Muscle of arm (tissue), 12 donors: ENCODE data around the gene VAT1L. TPM values are rescaled to one million over a fixed set of nuclear protein-coding genes. Genes with fewer than 3 reads are reported as not detected.
"Not testable (repeated sequence)": the region's sequence is repeated elsewhere in the genome, so short reads cannot be mapped to it uniquely, and the experiment has no call there.

ENCODE experiments used
- DNase-seq: peaks from one replicate; pipeline ENCODE4 v3.0.0-alpha.2; 2013
- polyA plus RNA-seq, 12 donors: library from polyadenylated mRNA; unstranded; fragments of 120-200 nt; gene quantifications; one replicate each; pipeline ENCODE4 v1.2.1, GENCODE V29; 2013; ENCODE audit not compliant: insufficient read length in 12 of 12

Gene VAT1L
- polyA plus RNA-seq, 12 donors: 3.2 to 13.2 (median 6.6) TPM; not detected in 1

GRCh38 chr16:77905374-77905920 is 117.1 kb downstream of the VAT1L start:
- DNase-seq: no peak

DNA sequence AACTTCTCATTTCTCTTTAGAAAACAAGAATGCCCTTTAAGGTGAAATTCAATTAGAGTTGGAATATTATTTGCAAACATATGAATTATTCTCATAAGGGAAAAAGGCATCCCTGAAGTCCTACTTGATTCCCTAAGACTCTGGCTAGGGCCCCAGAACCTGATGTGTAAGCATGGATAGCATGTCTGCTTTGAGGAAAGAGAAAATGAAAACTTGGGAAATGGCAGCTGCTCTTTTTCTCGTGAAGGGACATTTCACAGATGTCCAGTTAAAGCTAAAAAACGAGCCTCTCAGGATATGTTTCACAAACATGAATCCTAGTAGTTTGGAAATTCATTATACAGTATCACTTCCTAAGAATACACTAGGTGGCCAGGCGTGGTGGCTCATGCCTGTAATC is 121.7 kb downstream of the VAT1L start:
- no peak for DNase-seq

DNA sequence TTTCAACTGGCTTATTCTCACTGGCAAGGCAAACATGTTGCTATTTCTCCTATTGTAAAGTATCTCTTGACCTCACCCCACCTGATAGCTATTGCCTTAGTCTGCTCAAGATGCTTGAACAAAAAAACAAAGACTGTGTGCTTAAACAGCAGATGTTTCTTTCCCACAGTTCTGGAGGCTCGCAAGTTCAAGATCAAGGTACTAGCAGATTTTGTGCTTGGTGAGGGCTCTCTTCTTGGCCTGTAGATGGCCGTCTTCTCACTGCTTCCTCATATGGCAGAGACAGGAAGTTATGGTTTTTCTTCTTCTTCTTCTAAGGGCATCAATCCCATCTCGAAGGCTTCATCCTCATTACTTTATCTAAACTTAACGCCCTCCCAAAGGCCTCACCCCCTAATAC is 124.3 kb downstream of the VAT1L start:
- no peak for DNase-seq

DNA sequence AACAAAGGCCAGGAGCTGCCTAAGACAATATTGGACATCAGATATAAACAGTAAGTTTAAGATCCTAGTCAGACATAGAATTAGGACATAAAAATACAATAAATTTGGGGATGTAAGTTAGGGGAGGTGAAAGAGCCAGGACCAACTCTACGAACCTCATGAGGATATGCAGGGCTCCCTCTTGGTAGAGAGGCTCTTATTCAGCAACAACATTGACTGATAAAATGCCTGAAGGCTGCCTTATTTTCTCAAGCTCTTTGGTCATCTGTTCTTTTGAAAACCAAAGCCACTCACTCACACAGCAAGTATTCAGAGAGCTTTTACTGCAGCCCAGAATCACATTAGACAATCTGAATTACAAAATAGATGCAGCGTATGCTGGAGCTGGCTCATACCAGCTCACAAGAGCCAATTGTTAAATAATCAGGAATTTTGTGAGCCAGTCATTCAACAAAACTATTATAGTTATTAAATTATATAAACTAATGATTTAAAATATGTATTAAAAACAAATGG is 125.4 kb downstream of the VAT1L start:
- no peak for DNase-seq

DNA sequence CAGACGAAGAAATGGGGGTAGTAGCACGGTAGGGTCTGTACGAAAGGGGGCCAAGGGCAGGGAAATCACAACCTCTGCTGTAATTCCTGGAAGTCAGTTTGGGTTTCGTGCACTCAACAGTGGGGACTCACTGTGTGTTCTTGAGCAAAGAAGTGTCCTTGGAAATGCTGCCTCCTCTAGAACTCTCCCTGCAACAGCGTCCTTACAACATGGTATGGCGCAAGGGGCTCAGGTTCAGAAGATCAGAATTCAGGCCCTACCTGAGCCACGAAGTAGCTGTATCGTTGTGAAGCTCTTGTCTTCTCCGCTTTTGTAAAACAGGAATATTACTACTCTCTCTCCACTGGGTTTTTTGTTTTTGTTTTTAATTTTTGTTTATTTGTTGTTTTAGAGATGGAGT is 127.7 kb downstream of the VAT1L start:
- DNase-seq: no peak

DNA sequence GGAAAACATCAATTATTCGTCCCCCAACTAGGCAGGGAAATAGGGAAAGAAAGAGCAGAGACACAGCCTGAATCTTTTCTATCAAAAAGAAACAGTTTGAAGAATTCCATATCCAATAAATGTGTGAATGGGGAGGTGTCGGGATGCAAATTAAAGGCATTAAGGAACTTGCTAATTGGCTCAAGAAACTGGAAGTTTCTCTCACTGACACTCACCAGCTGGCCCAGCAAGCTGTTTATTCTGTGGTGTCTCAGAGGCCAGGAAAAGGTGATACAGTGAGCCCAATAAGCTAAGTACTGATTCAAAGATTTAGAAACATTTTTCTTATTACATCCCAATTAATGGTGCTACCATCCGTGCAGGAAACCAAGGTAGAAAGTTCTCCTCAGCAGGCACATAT is 129.6 kb downstream of the VAT1L start:
- no peak for DNase-seq

GRCh38 chr16:77918809-77919707 is 130.7 kb downstream of the VAT1L start:
- DNase-seq: no peak

GRCh38 chr16:77919761-77920415 is 131.5 kb downstream of the VAT1L start:
- no peak for DNase-seq

GRCh38 chr16:77920984-77921383 is 132.6 kb downstream of the VAT1L start:
- no peak for DNase-seq

DNA sequence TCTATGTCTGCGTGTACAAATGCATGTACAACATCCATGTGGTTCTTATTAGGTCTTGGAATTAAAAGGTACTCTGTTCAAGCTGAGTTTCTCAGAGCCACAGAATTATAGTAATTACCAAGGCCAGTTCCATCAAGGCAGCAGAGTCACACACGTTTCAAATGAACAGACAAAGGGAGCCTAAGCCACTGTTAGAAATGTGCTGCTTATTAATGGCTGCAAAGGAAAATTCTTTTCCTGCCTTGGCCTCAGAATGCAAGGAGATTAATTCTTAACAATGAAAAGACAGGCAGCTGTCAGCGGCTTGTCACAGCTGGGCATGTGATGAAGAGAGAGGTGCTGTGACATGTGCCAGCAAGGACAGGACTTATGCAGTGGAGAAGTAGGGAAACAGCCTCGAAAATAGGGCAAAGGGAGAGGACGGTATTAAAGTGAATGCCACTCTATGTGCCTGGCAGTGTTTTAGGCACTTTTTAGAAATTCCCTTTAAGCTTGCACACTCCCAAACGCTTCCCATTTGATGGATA is 133.9 kb downstream of the VAT1L start:
- DNase-seq: no peak

- no peak for DNase-seq
Observed at GRCh38 chr16:77925531-77925930, 137.2 kb downstream of the VAT1L start.

- DNase-seq: no peak
Observed at GRCh38 chr16:77928096-77928495, 139.7 kb downstream of the VAT1L start.

DNA sequence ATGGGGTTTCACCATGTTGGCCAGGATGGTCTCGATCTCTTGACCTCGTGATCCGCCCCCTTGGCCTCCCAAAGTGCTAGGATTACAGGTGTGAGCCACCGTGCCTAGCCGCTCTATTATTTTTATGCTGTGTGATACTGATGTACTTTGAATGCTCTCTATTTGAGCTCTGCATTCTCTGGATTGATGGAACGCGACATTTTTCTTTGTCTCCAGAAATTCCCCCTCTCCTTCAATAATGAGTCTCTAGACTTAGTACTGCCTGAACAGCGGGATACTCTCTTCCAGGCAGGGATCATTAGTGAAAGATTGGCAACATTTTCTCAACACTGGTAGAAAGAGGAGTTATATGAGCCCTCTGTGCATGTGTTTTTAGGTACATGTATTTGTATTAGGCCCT is 140.6 kb downstream of the VAT1L start:
- DNase-seq: no peak

- no peak for DNase-seq
Observed at GRCh38 chr16:77931058-77931457, 142.7 kb downstream of the VAT1L start.

GRCh38 chr16:77937473-77938149 is 149.2 kb downstream of the VAT1L start:
- peak; percentile 45 for DNase-seq

- DNase-seq: peak; percentile 21
Observed at GRCh38 chr16:77938913-77939312, 150.5 kb downstream of the VAT1L start.

- DNase-seq: peak; percentile 80
Observed at GRCh38 chr16:77939968-77940367, 151.6 kb downstream of the VAT1L start.

- no peak for DNase-seq
Observed at GRCh38 chr16:77943801-77944200, 155.4 kb downstream of the VAT1L start.

GRCh38 chr16:77944631-77945030 is 156.3 kb downstream of the VAT1L start:
- DNase-seq: no peak

DNA sequence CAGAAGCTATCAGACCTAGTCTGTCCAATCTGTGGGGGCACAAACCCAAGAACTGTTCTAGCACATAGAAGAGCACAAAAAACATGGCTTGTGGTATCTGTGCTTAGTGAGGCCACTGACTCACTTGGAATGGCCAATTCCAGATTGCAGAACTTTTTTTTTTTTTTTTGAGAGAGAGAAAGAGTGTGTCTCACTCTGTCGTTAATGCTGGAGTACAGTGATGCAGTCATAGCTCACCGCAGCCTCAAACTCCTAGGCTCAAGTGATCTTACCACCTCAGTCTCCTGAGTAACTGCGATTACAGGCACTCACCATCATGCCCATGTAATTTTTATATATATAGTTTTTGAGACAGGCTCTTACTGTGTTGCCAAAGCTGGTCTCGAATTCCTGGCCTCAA is 156.8 kb downstream of the VAT1L start:
- no peak for DNase-seq

GRCh38 chr16:77946823-77947222 is 158.5 kb downstream of the VAT1L start:
- DNase-seq: peak; percentile 45

DNA sequence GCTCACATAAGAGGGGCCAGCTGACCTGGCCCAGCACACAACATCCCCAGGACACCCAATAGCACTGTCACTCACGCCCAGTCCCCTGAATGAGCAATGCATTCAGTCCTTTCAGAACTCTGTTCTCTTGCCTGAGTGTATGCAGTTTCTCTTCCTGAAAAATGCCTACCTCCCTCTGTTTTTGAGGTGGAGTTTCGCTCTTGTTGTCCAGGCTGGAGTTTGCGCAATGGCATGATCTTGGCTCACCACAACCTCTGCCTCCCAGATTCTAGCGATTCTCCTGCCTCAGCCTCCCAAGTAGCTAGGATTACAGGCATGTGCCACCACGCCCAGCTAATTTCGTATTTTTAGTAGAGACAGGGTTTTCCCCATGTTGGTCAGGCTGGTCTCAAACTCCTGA is 159.2 kb downstream of the VAT1L start:
- DNase-seq: not testable (repeated sequence)
